HG03108 (cell line): ENCODE measurements around the gene CMTM3.
"Not testable (repeated sequence)": the region's sequence is repeated elsewhere in the genome, so short reads cannot be mapped to it uniquely, and the experiment has no call there.

Experiments
- ATAC-seq: cut with Tn5 transposase; IDR thresholded peaks from one replicate; pipeline ENCODE4 v1.9.1; 2021; ENCODE audit warnings: moderate library complexity; ENCODE audit not compliant: unreplicated experiment

CMTM3 gene

GRCh38 chr16:66608241-66609138 is 4.0 kb downstream of the CMTM3 start:
- peak; percentile 42 for ATAC-seq

- no peak for ATAC-seq
These were observed 4.6 kb downstream of the CMTM3 start for GRCh38 chr16:66609139-66609510.

GRCh38 chr16:66610111-66610820 is 5.8 kb downstream of the CMTM3 start:
- ATAC-seq, result no peak

- ATAC-seq, result not testable (repeated sequence)
These were observed 7.4 kb downstream of the CMTM3 start for GRCh38 chr16:66611911-66612310.

- ATAC-seq, result no peak
These were observed 7.9 kb downstream of the CMTM3 start for GRCh38 chr16:66612422-66612821.

- no peak for ATAC-seq
These were observed 9.8 kb downstream of the CMTM3 start for GRCh38 chr16:66614161-66614802.

GRCh38 chr16:66616169-66616568 is 11.7 kb downstream of the CMTM3 start:
- ATAC-seq, result no peak

- ATAC-seq, result no peak
These were observed 12.1 kb downstream of the CMTM3 start for GRCh38 chr16:66616592-66616991.

GRCh38 chr16:66617010-66617434 is 12.5 kb downstream of the CMTM3 start:
- no peak for ATAC-seq

- no peak for ATAC-seq
These were observed 13.2 kb downstream of the CMTM3 start for GRCh38 chr16:66617728-66618127.

- ATAC-seq, result no peak
These were observed 14.3 kb downstream of the CMTM3 start for GRCh38 chr16:66618588-66619375.

- ATAC-seq, result no peak
These were observed 15.3 kb downstream of the CMTM3 start for GRCh38 chr16:66619534-66620428.

- no peak for ATAC-seq
These were observed 15.9 kb downstream of the CMTM3 start for GRCh38 chr16:66620429-66620795.

- no peak for ATAC-seq
These were observed 17.5 kb downstream of the CMTM3 start for GRCh38 chr16:66621973-66622372.

GRCh38 chr16:66622863-66623262 is 18.4 kb downstream of the CMTM3 start:
- ATAC-seq, result no peak

GRCh38 chr16:66623755-66624154 is 19.3 kb downstream of the CMTM3 start:
- ATAC-seq, result no peak

- ATAC-seq, result not testable (repeated sequence)
These were observed 23.3 kb downstream of the CMTM3 start for GRCh38 chr16:66627611-66628378.

GRCh38 chr16:66629856-66630255 is 25.4 kb downstream of the CMTM3 start:
- no peak for ATAC-seq
